ENCODE data around the gene SCAF4.
A peak's percentile ranks its signal among the peaks of the same experiment; 100 is the strongest.
"Not testable (repeated sequence)": the region's sequence is repeated elsewhere in the genome, so short reads cannot be mapped to it uniquely, and the experiment has no call there.

The SCAF4 gene

DNA sequence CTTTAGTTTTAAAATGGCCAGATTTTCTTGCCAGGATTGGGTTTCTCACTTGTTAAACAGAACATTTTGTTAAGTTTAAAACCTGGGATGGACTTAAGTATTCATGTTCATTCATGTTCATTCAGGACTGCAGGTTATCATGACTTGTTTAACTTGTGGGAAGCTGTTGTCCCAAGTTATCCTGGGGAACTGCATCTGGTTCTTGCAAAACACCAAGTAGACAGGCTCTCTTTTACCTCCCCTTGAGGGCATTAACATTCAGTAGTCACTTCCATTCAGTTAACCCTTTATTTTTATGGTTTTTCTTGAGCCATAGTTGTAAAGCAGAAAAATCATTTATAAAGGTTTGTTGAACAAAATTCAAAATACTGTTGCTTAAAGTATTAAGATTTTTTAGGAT is 64.3 kb downstream of the SCAF4 start:
- no peak for DNase-seq

DNA sequence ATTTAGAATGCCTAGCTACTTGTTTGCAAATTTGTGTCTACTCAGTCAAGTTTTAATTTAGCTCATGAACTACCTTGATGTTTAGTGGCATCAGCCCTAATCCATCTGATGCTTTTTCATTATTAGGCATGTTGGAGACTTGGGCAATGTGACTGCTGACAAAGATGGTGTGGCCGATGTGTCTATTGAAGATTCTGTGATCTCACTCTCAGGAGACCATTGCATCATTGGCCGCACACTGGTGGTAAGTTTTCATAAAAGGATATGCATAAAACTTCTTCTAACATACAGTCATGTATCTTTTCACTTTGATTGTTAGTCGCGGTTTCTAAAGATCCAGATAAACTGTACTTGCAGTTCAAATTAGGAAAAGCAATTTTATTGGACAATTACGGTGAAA is 64.8 kb downstream of the SCAF4 start:
- no peak for DNase-seq

DNA sequence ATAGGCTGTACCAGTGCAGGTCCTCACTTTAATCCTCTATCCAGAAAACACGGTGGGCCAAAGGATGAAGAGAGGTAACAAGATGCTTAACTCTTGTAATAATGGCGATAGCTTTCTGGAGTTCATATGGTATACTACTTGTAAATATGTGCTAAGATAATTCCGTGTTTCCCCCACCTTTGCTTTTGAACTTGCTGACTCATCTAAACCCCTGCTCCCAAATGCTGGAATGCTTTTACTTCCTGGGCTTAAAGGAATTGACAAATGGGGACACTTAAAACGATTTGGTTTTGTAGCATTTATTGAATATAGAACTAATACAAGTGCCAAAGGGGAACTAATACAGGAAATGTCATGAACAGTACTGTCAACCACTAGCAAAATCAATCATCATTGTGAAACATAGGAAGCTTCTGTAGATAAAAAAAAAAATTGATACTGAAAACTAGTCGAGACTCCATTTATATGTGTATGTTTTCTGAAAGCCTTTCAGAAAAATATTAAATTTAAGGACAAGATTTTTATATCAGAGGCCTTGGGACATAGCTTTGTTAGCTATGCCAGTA is 65.4 kb downstream of the SCAF4 start:
- DNase-seq = no peak

DNA sequence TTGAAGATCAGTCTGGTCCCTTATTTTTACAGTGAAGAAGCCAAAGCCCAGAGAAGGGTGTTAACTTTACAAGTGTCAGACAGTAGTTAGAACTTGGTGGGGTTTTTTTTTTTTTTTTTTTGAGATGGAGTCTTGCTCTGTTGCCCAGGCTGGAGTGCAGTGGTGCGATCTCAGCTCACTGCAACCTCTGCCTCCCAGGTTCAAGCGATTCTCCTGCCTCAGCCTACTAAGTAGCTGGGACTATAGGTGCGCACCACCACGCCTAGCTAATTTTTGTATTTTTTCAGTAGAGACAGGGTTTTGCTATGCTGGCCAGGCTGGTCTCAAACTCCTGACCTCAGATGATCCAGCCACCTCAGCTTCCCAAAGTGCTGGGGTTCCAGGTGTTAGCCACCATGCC is 66.0 kb downstream of the SCAF4 start:
- DNase-seq = not testable (repeated sequence)

DNA sequence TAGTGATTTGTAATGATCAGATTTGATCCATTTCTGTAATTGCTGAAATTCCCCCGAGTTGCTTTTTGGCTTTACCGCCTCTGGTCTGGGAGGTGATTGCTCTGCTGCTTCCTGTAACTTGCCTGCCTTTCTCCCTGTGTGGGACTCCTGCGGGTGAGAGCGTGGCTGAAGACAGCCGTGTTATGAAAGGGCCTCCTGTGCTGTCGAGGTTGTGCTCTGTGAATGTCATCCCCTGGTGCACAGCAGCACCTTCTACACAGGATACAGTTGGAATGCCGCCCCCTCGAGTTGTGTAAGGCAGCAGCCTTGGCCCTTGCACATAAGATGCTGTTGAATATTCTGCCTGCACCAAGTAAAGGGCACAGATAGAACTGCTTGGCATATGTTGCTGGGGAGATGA is 66.5 kb downstream of the SCAF4 start:
- no peak for DNase-seq

DNA sequence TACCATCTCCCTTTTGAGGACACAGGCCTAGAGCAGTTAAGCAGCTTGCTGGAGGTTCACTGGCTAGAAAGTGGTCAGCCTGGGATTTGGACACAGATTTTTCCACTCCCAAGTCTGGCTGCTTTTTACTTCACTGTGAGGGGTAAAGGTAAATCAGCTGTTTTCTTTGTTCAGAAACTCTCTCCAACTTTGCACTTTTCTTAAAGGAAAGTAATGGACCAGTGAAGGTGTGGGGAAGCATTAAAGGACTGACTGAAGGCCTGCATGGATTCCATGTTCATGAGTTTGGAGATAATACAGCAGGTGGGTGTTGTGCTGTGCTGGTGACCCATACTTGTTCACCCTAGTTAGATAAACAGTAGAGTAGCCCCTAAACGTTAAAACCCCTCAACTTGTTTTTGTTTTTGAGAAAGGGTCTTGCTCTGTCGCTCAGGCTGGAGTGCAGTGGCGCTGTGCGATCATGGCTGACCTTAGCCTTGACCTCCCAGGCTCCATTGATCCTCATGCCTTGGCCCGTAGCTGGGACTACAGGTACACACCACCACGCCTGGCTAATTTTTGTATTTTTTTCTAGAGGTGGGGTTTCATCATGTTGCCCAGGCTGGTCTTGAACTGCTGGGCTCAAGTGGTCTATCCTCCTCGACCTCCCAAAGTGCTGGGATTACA is 68.2 kb downstream of the SCAF4 start:
- no peak for DNase-seq

DNA sequence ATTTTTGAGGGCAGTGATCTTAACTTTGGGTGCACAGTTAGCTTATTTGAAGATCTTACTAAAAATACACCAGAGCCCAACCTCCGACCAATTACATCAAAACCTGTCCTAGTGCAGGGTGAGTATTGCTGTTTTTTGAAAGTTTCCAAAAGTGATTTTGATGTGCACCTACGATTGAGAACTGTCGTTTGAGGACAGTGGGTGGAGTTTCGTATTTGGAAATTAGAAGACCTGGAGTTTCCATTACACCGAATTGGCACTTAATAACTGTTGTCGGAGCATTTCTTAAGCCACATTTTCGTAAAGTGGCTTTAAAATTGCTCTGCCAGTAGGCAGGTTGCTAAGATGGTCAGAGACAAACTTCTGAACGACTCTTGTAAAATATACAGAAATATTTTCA is 71.3 kb downstream of the SCAF4 start:
- DNase-seq = no peak

DNA sequence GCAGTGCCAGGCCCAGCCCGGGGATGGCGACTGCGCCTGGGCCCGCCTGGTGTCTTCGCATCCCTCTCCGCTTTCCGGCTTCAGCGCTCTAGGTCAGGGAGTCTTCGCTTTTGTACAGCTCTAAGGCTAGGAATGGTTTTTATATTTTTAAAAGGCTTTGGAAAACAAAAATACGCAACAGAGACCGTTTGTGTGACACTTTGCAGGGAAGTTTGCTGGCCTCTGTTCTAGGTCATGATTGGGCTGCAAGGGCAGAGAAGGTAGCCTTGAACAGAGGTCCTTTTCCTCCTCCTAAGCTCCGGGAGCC is 71.7 kb downstream of the SCAF4 start:
- DNase-seq = no peak

DNA sequence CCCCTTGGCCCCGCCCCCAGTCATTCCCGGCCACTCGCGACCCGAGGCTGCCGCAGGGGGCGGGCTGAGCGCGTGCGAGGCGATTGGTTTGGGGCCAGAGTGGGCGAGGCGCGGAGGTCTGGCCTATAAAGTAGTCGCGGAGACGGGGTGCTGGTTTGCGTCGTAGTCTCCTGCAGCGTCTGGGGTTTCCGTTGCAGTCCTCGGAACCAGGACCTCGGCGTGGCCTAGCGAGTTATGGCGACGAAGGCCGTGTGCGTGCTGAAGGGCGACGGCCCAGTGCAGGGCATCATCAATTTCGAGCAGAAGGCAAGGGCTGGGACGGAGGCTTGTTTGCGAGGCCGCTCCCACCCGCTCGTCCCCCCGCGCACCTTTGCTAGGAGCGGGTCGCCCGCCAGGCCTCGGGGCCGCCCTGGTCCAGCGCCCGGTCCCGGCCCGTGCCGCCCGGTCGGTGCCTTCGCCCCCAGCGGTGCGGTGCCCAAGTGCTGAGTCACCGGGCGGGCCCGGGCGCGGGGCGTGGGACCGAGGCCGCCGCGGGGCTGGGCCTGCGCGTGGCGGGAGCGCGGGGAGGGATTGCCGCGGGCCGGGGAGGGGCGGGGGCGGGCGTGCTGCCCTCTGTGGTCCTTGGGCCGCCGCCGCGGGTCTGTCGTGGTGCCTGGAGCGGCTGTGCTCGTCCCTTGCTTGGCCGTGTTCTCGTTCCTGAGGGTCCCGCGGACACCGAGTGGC is 72.2 kb downstream of the SCAF4 start, which contains the start of gene SOD1:
Gene SOD1, plus strand, starts transcription at position 158 of the 723 bp plus-strand sequence. Its CDS starts 77 bp downstream, at position 235.
- peak; percentile 92 to 94 for DNase-seq

DNA sequence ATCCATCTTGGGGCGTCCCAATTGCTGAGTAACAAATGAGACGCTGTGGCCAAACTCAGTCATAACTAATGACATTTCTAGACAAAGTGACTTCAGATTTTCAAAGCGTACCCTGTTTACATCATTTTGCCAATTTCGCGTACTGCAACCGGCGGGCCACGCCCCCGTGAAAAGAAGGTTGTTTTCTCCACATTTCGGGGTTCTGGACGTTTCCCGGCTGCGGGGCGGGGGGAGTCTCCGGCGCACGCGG is 72.7 kb downstream of the SCAF4 start:
- DNase-seq = no peak

DNA sequence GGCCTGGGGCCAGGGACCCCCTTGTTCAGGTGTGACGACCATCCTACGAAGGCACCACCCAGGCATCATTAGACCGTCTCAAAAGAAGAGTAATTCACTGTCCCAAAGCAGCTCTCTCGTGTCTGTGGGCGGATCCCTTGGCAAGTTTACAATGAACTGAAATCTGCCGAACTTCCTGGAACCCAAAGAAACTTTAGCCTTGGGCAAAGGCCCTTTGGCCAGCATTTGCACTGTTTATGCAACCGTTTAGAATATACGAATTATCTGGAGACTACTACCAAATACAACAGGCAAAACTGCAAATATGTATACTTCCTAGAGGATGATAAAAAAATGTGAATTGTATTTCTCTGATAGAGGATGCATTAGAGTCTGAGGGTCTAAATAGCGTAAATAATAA is 73.9 kb downstream of the SCAF4 start:
- no peak for DNase-seq

DNA sequence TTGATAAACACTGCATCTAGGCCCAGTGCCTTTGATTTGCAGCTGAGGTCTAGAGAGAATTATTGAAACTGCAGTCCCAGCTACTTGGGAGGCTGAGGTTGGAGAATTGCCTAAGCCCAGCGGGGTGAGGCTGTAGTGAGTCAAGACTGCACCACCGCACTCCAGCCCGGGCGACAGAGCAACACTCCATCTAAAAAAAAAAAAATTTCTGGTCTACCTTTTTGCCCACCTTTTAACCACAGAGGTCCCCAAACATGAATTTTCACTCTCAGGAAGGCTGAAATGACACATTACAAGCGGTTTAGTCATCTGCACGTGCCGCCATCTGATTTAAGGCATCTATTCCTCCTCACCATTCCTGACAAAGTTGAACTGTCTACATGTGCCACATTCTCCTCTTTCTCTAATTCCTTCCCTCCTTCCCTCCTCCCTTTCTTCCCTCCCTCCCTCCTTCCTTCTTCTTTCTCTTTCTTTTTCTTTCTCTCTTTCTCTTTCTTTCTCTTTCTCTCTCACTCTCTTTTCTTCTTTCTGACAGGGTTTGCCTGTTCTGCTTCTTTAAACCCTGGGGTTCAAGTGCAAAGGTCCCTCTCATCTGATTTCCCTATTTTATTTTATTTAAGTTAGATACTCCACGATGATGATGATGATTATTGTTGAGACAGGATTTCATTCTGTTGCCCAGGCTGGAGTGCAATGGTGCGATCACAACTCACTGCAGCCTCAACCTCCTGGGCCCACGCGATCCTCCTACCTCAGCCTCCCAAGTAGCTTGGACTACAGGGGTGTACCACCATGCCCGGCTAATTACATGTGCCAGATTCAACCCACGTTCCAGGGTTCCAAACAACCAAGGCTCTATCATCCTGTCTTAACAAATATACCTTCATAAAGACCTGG is 75.5 kb downstream of the SCAF4 start:
- DNase-seq = no peak

DNA sequence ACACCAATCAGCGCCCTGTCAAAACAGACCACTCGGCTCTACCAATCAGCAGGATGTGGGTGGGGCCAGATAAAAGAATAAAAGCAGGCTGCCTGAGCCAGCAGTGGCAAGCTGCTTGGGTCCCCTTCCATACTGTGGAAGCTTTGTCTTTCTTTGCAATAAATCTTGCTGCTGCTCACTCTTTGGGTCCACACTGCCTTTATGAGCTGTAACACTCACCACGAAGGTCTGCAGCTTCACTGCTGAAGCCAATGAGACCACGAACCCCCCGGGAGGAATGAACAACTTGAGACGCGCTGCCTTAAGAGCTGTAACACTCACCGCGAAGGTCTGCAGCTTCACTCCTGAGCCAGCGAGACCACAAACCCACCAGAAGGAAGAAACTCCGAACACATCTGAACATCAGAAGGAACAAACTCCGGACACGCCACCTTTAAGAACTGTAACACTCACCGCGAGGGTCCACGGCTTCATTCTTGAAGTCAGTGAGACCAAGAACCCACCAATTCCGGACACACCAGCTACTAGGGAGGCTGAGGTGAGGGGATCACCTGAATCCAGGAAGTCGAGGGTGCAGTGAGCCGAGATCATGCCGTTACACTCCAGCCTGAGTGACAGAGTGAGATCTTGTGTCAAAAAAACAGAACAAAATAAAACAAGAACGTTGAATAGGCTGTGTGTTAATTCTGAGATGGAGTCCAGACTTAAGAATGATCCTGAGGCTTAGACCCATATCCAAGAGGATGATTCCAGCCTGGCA is 76.9 kb downstream of the SCAF4 start:
- DNase-seq = not testable (repeated sequence)

DNA sequence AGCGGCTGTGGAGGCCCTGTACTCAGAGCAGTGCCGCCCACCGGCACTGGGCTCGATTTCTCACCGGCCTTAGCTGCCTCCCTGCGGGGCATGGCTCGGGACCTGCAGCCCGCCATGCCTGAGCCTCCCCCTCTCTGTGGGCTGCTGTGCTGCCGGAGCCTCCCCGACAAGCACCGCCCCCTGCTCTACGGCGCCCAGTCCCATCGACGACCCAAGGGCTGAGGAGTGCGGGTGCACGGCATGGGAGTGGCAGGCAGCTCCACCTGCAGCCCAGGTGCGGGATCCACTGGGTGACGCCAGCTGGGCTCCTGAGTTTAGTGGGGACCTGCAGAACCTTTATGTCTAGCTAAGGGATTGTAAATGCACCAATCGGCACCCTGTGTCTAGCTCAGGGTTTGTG is 77.6 kb downstream of the SCAF4 start:
- no peak for DNase-seq

DNA sequence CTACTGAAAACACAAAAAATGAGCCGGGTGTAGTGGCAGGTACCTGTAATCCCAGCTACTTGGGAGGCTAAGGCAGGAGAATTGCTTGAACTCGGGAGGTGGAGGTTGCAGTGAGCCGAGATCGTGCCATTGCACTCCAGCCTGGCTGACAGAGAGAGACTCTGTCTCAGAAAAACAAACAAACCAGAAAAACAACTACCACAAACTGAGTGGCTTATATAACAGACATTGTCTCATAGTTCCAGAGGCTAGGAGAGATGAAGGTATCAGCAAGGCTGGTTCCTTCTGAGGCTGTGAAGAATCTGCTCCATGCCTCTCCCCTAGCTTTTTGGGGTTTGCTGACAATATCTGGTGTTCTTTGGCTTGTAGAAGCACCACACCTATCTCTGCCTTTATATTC is 80.4 kb downstream of the SCAF4 start:
- DNase-seq = not testable (repeated sequence)

DNA sequence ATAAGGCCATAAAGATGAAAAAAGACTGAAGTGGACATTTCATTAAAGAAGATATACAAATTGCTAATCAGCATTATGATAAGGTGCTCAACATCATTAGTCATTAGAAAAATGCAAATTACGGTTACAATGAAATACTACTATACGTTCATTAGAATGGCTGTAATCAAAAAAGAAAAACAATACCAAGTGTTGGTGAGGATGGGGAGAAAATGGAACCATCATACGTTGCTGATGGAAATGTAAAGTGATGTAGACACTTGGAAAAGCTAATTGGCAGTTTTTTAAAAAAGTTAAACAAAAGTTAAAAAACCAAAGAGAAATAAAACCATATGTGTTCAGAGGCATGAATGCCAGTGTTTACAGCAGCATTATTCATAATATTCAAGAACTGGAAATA is 81.0 kb downstream of the SCAF4 start:
- DNase-seq = no peak

DNA sequence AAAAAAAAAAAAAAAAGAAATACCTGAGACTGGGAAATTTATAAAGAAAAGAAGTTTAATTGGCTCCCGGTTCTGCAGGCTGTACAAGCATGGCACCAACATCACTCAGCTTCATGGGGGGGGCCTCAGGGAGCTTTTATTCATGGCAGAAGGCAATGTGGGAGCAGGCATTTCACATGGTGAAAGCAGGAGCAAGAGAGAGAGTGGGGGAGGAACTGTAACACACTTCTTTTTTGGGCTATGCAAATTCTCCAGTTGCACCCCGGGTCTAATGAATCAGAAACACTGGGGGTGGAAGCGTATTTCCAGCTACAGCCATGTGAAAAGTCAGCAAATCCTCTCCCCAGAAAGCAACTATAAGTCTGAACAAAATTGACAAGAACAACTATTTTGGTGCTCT is 84.3 kb downstream of the SCAF4 start:
- no peak for DNase-seq

DNA sequence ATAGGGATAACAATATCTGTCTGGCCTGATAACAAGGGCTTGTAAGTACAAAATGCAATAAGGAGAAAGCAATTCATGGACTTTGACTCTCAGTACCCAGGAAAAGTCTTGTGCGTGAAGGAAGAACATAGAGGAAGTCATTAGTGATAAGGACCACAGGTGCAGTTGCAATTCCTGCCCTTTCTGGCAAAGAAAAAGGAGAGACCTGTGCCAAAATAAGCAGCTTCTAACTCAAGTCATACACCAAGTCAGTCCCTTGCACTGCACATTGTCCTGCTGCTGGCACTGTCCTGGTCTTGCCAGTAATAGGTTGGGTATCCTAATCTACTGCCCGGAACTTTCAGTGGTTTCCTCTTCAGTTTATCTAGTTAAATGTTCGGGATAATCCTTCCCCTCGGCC is 87.3 kb downstream of the SCAF4 start:
- no peak for DNase-seq

DNA sequence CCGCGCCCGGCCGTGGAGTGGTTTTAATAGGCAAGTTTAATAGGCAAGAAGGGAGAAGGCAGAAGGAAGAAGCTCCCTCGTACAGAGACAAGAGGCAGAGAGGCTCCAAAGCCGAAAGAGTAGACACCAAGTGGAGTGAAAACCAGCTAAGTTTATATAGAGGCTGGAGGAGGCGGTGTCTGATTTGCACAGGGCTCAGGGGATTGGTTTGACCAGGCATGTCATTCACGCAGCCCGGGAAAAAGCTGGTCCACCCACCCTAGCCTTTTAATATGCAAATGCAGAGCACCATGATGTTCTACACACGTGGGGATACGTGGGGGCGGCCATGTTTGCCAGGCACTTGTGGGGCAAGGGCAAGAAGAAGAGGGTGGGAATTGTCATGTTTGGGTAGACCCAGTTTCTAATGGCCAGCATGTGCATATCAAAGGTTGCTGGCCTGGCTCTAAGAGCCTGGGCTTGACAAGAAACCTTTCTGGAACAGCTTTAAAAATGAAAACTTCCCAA is 90.4 kb downstream of the SCAF4 start:
- no peak for DNase-seq

DNA sequence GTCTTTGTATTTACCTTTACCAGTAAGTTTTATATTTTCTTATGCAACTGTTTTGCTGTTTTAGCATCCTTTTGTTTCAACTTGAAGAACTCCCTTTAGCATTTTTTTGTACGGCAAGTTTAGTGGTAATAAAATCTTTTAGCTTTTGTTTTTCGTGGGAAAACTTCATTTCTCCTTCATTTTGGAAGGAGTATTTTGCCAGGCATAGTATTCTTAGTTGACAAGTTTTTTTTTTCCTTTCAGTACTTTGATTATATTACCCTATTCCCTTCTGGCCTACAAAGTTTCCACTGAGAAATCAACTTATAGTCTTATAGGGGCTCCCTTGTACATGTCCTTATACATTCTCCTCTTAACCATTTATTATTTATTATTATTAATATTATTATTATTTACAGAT is 95.0 kb downstream of the SCAF4 start:
- no peak for DNase-seq

DNA sequence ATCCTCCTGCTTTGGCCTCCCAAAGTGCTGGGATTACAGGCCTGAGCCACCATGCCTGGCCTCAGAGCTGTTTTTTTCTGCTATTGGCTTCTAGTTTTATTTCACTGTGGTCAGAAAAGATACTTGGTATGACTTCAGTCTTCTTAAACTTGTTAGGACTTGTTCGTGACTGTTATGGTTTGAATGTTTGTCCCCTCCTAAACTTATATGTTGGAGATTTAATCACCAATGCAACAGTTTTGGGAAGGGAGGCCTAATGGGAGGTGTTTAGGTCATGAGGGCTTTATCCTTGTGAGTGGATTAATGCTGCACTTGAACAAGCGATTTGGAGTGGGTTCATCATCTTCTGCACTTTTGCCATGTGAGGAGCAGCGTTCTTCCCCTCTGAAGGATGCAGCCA is 96.9 kb downstream of the SCAF4 start:
- DNase-seq = no peak

DNA sequence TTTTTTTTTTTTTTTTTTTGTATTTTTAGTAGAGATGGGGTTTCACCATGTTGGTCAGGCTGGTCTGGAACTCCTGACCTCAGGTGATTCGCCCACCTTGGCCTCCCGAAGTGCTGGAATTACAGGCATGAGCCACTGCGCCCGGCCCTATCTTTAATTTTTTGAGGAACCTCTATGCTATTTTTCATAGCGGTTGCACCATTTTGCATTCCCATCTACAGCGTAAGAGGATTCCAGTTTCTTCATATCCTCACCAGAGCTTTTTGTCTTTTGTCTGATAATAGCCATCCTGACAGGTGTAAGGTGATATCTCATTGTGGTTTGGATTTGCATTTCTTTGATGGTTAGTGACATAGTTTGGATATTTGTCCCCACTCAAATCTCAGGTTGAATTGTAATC is 100.0 kb downstream of the SCAF4 start:
- DNase-seq = not testable (repeated sequence)

All from NCI-H187 (cell line).